ENCODE measurements around the gene PRSS36.
"Not testable (repeated sequence)": the region's sequence is repeated elsewhere in the genome, so short reads cannot be mapped to it uniquely, and the experiment has no call there.

PRSS36 gene

DNA sequence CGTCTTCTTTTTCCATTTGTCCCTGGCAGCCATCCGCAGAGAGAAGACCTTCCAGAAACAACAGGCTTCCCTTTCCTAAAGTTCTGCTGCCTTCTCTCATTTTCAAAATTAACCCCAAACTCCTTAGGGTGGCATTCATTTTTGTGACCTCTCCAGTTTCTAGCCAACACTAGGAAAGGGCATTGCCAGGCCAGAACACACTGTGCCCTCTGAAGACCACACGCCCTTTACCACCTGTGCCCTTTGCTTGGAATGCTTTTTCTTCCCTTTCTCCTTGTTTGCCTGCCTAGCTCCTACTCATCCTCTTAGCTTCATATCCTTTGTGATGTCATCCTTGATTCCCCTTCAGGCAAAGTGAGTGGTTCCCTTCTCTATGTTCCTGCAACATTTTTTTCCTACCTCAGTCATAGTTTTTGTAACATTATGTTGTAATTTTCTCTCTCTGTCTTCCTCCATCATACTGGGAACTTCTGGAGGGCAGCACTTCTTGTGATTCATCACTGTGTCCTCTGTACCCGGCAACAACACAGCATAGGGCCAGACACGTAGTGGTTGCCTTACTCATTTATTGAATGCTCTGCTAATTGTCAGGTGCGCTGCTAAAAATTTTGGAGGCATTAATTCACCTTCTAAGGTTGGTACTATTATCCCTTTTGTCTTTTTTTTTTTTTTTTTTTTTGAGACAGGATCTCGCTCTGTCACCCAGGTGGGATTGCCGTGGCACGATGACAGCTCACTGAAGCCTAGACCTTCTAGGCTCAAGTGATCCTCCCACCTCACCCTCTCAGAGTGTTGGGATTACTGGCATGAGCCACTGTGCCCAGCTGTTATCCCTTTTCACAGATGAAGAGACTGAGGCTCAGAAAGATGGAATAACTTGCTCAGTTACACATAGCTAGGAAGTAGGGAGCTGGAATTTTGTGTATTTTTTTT is 31.4 kb downstream of the PRSS36 start:
- DNase-seq = no peak

DNA sequence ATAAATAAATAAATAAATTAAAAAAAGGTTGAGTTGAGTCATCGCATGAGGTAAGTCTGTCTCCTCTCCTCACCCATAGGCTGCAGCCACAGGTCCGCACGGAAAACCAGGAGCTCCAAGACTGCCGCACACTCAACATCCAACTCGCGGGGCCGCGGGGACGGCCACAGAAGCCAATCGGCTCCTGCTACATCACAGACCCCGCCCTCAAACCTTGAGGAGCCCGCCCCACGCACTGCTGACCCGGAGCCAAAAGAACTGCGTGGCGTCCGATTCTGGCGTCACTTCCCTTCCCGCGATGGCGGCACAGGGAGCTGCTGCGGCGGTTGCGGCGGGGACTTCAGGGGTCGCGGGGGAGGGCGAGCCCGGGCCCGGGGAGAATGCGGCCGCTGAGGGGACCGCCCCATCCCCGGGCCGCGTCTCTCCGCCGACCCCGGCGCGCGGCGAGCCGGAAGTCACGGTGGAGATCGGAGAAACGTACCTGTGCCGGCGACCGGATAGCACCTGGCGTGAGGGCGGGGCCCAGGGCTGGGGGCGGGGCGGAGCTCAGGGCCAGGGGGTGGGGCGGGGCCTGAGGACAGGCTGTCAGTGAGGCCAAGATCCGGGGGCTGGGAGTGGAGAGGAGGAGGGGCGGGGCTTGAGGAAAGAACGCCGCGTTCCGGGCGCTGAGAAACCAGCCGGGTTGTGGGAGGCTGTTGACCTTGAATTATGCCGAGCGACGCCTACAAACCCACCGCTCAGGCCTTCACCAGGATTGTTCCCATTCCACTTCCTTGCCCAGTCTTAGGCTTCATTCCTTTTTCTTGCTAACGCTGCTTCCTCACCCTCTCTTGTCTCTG is 32.3 kb downstream of the PRSS36 start, which contains the start of gene KAT8:
Gene KAT8, plus strand, starts transcription at position 281 of the 839 bp plus-strand sequence. Its CDS starts 18 bp downstream, at position 299.
- DNase-seq = peak; percentile 95

DNA sequence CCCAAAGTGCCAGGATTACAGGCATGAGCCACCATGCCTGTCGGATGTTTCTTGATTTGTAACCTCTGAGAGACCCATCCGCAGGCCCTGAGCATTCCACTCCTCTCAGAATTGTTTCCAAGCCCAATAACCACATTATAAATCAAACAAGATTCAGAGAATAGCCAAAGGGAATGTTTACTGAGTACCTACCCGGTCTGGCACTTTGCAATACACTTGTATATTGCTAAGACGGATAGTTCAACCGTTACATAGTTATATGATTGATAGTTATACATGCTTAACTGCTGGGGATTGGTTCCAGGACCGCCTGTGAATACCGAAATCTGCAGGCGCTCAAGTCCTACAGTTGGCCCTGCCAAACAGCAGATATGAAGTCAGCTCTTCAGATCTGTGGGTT is 35.4 kb downstream of the PRSS36 start:
- no peak for DNase-seq

DNA sequence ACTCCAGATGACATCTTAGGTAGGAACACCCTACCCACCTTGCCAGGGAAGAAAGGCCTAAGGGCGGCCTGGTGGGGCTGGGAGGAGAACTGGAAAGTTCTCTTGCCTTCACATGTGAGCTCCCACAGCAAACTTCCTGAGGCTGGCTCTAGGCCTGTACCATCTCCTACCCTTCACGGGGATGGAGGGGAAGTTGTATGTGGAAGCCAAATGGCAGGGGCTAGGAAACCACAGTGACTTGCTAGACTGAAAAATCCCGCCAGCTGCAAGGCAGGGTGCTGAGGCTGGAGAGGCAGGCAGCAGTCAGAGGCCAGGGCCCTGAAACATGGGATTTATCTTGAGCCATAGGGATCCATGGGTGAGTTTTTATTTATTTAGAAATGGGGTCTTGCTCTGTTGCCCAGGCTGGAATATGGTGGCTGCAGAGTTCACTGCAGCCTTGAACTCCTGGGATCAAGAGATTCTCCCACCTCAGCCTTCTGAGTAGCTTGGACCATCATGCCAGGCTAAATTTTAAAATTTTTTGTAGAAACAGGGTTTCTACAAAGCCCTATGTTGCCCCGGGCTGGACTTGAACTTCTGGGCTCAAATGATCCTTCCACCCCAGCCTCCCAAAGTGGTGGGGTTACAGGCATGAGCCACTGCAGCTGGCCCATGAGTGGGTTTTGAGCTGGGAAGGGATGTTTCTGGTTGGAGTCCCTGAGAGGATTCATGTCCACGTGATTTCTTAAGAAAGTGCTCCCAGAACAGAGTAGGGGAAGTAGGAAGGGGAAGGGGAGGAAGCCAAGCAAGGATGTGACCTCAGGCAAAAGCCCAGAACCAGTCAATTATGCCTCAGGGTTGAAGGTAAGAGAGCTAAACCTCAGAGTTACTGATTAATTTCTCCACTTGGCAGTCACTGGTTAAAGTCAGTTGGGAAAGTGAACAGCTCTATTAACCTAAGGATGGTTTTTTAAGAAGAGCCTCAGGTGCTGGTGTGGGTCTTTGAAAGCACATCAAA is 36.4 kb downstream of the PRSS36 start:
- no peak for DNase-seq

DNA sequence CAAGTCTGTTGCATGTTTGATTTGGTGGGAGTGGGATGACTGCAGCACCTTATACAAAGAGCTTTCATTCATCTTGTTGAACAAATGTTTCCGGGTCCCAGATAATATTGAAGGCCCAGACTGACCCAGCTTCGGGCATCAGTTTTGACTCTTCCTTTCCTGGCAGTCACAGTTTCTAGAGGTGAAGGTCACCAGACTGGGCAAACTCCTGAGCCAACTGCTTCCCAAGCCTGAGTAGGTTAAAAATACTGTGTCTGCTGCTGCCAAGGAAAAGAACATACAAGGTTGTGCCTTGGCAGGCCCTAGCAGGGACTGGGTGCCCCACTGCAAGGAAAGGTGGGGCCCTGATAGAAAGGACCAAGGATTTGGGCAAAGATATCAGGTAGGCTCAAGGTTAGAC is 37.2 kb downstream of the PRSS36 start:
- no peak for DNase-seq

DNA sequence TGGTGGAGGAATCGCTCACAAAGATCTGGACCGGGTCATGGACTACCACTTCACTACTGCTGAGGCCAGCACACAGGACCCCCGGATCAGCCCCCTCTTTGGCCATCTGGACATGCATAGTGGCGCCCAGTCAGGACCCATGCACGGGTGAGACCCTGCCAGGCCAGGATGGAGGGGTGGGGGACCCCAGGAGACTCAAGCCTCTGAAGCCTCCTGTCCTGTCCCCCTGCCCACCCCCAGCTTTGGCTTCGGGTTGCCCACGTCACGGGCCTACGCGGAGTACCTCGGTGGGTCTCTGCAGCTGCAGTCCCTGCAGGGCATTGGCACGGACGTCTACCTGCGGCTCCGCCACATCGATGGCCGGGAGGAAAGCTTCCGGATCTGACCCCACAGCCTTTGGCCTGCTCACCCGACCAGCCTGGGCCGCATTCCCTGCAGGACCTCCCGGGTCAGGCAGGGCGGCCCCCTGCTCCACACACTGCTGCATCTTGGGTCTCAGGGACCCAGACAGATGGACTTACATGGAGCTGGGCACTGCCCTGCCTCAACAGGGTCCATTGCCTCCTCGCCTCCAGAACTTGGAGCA is 37.9 kb downstream of the PRSS36 start:
- DNase-seq = no peak

DNA sequence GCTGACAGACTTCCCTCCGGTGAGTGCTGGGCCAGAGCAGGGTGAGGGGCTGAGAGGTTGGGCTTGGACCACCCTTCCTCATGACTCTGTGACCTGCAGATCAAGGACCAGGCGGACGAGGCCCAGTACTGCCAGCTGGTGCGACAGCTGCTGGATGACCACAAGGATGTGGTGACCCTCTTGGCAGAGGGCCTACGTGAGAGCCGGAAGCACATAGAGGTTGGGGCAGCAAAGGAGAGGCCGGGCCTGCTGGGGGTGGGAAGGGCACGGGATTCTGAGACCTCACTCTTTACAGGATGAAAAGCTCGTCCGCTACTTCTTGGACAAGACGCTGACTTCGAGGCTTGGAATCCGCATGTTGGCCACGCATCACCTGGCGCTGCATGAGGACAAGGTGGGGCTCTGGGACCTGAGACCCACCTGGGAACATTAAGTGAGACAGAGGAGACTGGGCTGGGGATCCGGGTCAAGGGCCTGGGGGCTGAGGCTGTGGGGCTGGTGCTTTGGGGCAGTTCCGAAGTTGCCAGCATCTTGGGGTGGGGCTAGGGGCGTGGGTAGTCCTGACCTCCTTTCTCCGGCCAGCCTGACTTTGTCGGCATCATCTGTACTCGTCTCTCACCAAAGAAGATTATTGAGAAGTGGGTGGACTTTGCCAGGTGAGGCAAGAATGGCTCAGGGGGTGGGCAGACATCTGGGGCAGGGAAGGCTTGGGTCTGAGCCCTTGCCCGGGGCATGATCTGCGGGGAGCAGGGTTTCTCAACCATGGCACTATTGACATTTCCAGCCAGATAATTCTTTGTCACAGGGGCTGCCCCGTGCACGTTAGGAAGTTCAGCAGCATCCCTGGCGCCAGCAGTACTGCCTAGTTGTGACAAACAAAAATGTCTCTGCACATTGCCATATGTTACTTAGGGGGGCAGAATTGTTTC is 39.5 kb downstream of the PRSS36 start:
- no peak for DNase-seq

DNA sequence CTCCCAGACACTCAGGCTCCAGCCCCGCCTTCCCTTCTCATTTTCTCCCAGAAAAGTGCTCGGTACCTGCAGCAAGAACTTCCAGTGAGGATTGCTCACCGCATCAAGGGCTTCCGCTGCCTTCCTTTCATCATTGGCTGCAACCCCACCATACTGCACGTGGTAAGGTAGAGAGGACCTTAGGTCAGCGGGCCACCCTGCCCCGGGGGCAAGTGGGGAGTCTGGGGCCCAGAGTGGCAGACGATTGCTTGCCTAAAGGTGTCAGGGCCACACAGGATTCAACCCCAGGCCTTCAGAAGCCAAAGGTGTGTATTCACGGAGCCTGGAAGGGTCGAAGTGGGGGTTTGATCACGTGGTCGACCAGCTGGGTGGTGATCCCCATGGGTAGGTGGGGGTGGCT is 40.2 kb downstream of the PRSS36 start:
- DNase-seq = no peak

DNA sequence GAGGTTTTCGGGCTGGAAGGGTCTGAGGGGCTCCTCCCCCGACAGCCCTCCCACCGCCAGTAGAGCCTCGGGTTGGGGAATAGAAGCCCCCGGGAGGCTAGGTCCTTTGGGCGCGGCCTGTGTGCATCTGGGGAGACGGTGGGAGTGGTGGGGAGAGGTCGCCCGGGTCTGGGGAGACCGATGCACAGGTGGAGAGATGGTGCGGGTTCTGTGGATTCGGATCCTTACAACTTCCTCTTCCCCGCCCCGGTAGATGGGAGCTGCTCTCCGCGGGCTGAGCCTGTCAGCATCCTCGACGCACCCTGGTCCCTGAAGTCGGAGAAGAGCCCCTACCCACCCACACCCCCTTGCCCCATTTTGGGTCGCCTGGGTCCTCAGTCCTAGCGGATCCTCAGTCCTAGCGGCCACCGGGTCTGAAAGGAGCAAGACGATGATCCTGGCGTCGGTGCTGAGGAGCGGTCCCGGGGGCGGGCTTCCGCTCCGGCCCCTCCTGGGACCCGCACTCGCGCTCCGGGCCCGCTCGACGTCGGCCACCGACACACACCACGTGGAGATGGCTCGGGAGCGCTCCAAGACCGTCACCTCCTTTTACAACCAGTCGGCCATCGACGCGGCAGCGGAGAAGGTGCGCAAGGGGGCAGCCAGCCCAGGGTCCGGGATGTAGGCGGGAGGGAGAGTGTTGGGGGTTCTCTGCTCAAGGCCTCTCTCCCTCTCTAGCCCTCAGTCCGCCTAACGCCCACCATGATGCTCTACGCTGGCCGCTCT is 40.9 kb downstream of the PRSS36 start:
- DNase-seq = no peak

DNA sequence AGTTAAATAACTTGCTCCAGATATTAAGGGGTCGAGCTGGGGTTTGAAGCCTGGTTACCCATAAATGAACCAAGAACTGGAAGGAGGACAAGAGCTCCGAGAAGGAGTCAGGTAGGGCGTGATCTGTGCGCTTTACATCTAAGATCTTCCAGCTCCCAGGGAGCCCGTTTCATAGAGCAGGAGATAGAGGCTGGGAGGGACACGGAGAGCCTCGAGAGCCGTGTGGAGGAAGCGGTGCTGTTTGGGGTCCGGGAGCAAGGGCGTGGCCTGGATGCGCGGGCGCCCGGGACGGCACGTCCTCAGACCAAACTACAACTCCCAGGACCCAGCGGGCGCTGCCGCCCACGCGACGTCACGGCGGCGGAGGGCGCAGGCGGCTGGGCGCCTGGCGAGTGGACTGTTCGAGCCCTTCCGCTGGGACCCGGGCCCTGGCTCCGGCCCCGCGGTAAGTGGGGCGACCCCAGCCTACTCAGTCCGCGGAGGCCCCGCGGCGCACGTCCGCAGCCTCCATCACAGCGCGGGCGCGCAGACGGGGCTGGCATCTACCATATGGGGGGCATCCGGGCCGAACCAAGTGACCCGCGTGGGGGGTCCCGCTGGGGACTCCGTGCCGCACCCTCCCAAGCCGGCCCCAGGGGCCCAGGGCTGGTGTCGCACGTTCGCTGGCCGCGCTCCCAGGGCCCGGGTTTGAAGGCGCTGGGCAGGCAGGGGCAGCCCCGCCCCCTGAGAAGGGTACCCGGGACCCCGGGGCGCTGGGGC is 41.7 kb downstream of the PRSS36 start, which contains the start of gene BCKDK:
Gene BCKDK, plus strand, starts transcription at position 352 of the 759 bp plus-strand sequence. CDS start 838 bp downstream, outside the sequence.
- peak; percentile 42 for DNase-seq

DNA sequence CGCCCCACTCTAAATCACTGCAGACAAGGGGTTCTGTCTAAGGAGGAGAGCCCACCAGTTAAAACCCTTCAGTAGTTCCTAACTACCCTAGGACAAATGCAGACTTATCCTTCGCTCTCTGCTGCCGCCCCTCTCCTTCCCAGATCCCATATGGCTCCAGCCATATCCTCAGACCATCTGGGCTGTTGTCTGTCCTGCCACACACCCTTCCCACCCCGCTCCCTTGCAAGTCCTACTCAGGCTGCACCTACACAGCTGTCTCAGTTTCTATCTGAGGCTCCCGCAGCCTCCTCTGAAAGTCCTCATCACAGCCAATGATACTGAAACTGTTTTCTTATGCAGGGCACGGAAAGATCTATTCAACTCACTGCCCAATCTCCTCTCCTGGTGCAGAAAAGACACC is 42.4 kb downstream of the PRSS36 start:
- DNase-seq = no peak

DNA sequence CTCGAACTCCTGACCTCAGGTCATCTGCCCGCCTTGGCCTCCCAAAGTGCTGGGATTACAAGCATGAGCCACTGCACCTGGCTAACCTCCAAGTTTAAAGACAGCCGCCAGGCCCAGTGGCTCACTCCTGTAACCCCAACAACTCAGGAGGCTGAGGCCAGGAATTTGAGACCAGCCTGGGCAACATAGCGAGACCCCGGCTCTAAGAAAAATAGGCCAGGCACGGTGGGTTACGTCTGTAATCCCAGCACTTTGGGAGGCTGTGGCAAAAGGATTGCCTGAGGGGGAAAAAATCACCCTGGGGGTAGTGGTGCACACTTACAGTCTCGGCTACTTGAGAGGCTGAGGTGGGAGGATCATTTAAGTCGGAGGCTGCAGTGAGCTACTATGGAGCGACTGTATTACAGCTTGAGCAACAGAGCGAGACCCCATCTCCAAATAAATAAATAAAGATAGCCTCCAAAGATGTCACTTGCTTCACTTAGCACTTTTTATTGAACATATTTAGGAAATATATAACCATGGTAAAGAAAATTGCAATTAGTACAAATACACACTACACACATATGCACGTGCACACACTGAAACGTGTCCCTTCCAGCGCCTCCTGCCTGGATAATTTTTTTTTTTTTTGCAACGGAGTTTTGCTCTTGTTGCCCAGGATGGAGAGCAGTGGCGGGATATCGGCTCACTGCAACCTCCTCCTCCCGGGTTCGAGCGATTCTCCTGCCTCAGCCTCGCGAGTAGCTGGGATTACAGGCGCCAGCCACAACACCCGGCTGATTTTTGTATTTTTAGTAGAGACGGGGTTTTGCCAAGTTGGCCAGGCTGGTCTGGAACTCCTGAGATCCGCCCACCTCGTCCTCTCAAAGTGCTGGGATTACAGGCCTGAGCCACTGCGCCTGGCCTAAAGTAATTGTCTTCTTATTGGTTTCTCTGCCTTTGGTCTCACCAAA is 43.1 kb downstream of the PRSS36 start:
- DNase-seq = no peak

DNA sequence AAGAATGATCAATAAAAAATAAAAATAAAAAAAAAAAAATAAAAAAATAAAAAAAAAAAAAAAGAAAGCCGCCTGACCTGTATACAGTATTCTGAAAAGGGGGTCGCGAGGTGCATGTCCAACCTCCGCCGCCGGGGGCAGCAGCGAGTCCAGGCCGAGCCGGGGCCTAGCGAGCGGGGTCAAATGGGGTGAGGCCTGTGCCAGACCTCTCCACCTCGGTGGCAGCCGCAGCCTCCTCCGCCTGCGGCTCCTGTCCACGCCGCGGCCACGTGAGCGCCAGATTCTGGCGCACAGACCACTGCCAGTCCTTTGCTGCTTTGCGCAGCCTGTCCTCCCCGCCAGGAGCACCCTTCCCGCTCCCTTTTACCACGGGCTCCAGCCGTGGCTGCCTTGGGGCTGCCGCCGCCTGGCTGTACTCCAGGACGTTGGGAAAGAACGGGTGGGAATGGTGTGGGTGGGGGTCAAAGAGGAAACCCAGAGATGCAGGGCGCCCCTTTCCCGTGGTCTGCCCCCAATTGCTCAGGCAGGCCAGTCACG is 44.1 kb downstream of the PRSS36 start:
- DNase-seq = peak; percentile 70

DNA sequence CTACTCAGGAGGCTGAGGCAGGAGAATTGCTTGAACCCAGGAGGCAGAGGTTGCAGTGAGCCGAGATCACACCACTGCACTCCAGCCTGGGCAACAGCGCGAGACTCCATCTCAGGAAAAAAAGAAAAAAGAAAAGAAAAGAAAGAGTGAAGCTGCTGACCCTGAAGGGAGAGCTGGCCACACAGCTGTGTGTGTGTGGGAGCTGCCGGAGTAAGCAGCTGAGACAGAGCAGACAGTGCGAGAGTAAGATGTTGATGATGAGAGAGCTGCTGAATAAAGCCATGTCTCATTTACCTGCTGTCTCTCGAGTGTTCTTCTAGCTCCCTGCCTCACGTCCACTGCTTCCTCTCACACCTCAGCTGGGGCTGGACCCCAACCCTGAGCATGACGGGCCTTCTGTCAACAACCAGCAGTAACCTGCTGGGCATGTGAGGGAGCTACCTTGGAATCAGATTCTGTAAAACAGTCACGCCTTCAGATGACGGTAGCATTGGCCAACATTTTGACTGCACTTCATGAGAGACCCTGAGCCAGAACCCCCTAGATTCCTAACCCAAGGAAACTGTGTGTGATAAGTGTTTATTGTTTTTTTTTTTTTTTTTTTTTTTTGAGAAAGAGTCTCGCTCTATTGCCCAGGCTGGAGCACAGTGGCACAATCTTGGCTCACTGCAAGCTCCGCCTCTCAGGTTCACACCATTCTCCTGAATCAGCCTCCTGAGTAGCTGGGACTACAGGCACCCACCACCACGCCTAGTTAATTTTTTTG is 48.8 kb downstream of the PRSS36 start:
- not testable (repeated sequence) for DNase-seq

DNA sequence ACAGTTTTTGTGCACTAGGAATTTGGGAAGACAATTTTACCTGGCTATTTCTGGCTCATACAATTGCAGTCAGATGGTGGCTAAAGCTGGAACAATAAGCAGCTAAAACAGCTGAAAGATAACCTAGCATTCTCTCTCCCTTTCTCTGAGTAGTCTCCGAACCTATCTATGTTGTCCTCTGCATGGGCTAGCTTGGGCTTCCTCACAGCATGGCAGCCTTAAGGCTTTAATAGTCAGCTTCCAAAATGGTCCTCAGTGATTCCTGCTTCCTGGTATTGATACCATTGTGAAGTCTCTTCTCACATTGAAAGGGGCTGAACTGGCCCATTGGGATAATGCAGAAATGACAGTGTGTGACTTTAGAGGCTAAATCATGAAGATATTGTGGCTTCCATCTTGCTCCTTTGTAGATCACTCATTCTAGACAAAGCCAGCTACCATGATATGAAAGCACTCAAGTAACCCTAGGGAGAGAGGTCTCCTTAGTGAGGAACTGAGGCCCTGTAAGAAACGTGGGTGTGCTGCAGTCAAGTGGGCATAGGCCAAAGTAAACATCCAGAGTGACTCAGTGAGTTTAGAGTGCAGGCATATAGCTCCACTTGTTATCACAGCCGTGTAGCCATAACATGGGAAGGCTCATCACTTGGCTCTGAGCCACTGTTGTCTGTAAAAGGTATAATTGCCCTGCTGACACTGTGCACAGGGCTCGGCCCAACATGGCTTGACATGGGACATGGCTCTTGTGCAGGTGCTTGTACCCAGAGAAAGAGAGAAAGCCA is 49.8 kb downstream of the PRSS36 start:
- DNase-seq = no peak
